Kidney epithelial cell (primary cell): ENCODE results near the gene FAM53B. TPM values are rescaled to one million over a fixed set of nuclear protein-coding genes. Genes with fewer than 3 reads are reported as not detected.
"Not testable (repeated sequence)": the region's sequence is repeated elsewhere in the genome, so short reads cannot be mapped to it uniquely, and the experiment has no call there.

Experiments used
- DNase-seq: peaks from one replicate; pipeline ENCODE4 v3.0.0-alpha.2; 2010; ENCODE audit warnings: low read depth
- H3K27me3 ChIP-seq: 2 replicates; pipeline ENCODE4 v1.6.0; 2011; ENCODE audit warnings: low read length; ENCODE audit not compliant: control insufficient read depth, insufficient read depth
- H3K36me3 ChIP-seq: 2 replicates; pipeline ENCODE4 v1.5.1; 2011; ENCODE audit warnings: low read length; ENCODE audit not compliant: control insufficient read depth, insufficient read depth
- H3K4me3 ChIP-seq: 2 replicates; pipeline ENCODE4 v1.5.1; 2011; ENCODE audit warnings: low read depth, mild to moderate bottlenecking, control low read depth, low read length
- total RNA-seq: library from RNA; depleted of rRNA; stranded (reverse); fragments of >200 nt; gene quantifications from 2 replicates; pipeline ENCODE4 v1.2.3, GENCODE V29; 2015
- TF ChIP-seq, protein P1 (sequence below): IDR thresholded peaks from 2 replicates; pipeline ENCODE4 v1.5.1; 2011; ENCODE audit warnings: mild to moderate bottlenecking, moderate library complexity, low read length, control low read depth, inconsistent platforms; ENCODE audit not compliant: insufficient read depth, poor library complexity, severe bottlenecking

The FAM53B gene
- total RNA-seq, 1 donor from 2014 or later: 16.1 TPM

DNA sequence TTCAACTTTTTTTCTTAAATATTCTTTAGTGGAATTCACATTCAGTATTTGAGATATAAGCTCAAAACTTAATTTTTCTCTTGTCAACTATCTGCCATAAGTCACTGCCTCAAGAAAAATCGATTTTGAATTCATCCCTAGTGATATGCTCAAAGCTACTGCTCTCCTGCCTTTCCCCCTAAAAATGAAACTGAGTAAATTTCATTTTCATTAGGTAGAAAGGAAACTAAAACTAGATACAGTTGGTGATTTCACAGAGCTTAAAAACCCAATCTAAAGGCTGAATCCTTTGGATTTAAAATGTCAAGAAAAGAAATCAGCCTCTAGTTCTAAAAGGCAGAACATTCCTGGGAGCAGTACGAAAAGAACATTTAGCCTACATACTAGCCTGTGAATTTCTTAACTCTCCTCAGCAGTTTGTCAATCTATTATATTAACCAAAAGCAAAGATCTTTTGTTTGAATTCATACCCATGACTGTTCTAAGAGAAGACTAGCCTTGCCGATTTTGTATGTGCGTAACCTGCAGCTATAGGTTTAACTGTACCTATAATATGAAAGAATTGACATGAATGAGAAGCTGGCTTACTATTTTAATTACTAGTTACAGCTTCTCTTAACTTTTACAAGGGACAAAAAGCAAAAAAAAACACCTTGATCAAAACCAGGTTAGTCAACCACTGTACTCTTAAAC is 4.9 kb upstream of the FAM53B start:
- Histone ChIP-seq H3K27me3 (no peaks in the 10 kb centered on the region), H3K36me3 (no peaks in the 10 kb centered on the region), H3K4me3 (no peak overlapping the region)
- DNase-seq: no peak
- TF ChIP-seq, protein P1, sequence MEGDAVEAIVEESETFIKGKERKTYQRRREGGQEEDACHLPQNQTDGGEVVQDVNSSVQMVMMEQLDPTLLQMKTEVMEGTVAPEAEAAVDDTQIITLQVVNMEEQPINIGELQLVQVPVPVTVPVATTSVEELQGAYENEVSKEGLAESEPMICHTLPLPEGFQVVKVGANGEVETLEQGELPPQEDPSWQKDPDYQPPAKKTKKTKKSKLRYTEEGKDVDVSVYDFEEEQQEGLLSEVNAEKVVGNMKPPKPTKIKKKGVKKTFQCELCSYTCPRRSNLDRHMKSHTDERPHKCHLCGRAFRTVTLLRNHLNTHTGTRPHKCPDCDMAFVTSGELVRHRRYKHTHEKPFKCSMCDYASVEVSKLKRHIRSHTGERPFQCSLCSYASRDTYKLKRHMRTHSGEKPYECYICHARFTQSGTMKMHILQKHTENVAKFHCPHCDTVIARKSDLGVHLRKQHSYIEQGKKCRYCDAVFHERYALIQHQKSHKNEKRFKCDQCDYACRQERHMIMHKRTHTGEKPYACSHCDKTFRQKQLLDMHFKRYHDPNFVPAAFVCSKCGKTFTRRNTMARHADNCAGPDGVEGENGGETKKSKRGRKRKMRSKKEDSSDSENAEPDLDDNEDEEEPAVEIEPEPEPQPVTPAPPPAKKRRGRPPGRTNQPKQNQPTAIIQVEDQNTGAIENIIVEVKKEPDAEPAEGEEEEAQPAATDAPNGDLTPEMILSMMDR: no peak

GRCh38 chr10:124748166-124748565 is 4.0 kb upstream of the FAM53B start:
- no peak for DNase-seq
- Histone ChIP-seq H3K27me3 (no peaks in the 10 kb centered on the region), H3K4me3 (no peak overlapping the region), H3K36me3 (no peaks in the 10 kb centered on the region)
- TF ChIP-seq, protein P1: no peak

DNA sequence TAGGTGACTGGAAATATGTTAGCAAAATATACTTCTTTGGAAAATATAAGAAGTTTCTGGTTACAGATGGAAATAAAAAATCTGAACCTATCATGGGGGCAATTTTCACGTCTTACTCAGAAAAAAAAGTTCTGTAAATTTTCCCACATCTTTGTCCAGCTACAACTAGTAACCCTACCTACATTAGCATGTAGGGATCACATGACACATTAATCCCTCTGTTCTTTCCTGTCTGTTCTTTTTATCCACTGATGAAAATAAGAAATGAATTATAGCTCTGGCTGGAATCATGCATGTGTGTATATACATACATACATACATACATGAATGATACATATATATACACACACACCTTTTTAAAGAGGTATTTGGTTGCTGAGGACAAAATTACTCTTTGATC is 3.6 kb upstream of the FAM53B start:
- TF ChIP-seq, protein P1: no peak
- no peak overlapping the region for H3K4me3 ChIP-seq
- H3K36me3 ChIP-seq: no peaks in the 10 kb centered on the region
- H3K27me3 ChIP-seq: no peaks in the 10 kb centered on the region
- no peak for DNase-seq

DNA sequence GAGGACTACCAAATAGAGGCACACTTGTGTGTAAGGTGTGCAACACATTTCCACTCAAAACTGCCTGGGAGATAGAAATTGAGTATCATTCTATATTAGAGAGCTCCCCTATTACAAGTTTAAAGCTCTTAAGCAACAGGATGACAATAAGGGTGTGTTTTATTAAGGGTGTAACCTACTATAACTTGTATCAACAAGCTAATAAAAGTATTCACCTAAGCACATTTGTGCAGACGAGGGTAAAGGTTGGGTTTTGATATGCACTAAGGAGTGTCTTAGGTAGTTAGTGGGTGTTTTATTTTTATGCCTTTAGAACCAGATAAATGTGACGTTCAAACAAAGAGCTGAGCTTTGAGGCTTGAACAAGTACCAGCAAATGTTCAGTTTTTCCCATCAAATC is 2.8 kb upstream of the FAM53B start:
- DNase-seq: no peak
- no peak overlapping the region for H3K4me3 ChIP-seq
- no peaks in the 10 kb centered on the region for H3K36me3 ChIP-seq
- TF ChIP-seq, protein P1: no peak
- no peaks in the 10 kb centered on the region for H3K27me3 ChIP-seq

DNA sequence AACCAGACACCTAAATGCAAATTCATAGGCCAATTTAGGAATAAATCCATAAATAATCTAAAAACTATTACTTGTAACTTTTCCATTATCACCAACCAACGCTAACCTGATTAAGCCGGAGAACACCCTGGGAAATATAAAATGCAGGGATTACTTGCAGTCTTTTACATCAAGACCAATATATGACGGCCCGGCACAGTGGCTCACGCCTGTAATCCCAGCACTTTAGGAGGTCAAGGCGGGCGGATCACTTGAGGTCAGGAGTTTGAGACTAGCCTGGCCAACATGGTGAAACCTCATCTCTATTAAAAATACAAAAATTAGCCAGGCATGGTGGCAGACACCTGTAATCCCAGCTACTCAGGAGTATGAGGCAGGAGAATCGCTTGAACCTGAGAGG is 2.3 kb upstream of the FAM53B start:
- not testable (repeated sequence) for H3K27me3 ChIP-seq, H3K4me3 ChIP-seq, DNase-seq

GRCh38 chr10:124745673-124746072 is 1.5 kb upstream of the FAM53B start:
- DNase-seq: no peak
- Histone ChIP-seq H3K27me3 (no peaks in the 10 kb centered on the region), H3K36me3 (no peaks in the 10 kb centered on the region), H3K4me3 (no peak overlapping the region)
- TF ChIP-seq, protein P1: peak; percentile 52

More for the DNA sequence above, 2.3 kb upstream of the FAM53B start:
- not testable (repeated sequence) for H3K36me3 ChIP-seq
